Progenitor cell of endocrine pancreas (in vitro differentiated cells): ENCODE measurements around the gene NRXN3. TPM values are rescaled to one million over a fixed set of nuclear protein-coding genes. Genes with fewer than 3 reads are reported as not detected.

ENCODE experiments used
- DNase-seq: peaks from one replicate; pipeline ENCODE4 v3.0.0; 2021; ENCODE audit warnings: low spot score; ENCODE audit not compliant: unreplicated experiment
- H3K27ac Mint-ChIP-seq: 2 replicates; pipeline ENCODE4 v1.8.0; 2021; ENCODE audit warnings: mild to moderate bottlenecking, moderate library complexity, mixed read lengths
- H3K27me3 Mint-ChIP-seq: 2 replicates; pipeline ENCODE4 v1.8.0; 2021; ENCODE audit warnings: mixed read lengths
- H3K36me3 Mint-ChIP-seq: 2 replicates; pipeline ENCODE4 v1.8.0; 2022; ENCODE audit warnings: mixed read lengths; ENCODE audit not compliant: insufficient read depth
- H3K4me1 Mint-ChIP-seq: 2 replicates; pipeline ENCODE4 v1.8.0; 2021; ENCODE audit warnings: low read depth, mixed read lengths
- H3K4me3 Mint-ChIP-seq: 2 replicates; pipeline ENCODE4 v1.8.0; 2021; ENCODE audit warnings: low read depth, mild to moderate bottlenecking, moderate library complexity, mixed read lengths
- H3K9me3 Mint-ChIP-seq: 2 replicates; pipeline ENCODE4 v1.8.0; 2021; ENCODE audit warnings: low read depth, mixed read lengths
- total RNA-seq: library from RNA; stranded (reverse); gene quantifications from 2 replicates; pipeline ENCODE4 v1.2.1, GENCODE V29; 2021
- TF ChIP-seq, protein P1 (sequence below): fragments of 200-600 bp; sonication (generic); IDR thresholded peaks from one replicate; pipeline ENCODE4 v1.5.0; 2021; ENCODE audit warnings: antibody characterized with exemption, mild to moderate bottlenecking; ENCODE audit not compliant: unreplicated experiment

The NRXN3 gene
- total RNA-seq, 1 donor from 2014 or later: 22.1 TPM

DNA sequence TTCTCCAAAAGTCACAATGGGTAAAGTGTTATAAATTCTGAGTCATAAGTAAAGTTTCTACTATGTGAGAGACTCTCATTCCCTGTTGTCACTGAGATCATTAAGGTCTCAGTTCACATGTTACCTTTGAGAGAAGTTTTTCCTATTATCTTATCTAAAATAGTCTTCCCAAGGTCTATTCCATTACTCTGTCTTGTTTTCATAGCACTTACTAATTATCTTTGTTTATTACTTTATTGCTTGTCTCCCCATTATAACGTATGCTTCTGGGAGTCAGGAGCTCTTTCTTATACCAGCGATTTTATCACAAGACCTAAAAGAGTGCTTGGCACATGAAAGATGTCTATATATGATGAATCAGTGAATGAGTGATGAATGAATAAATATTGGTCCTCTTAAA lies 1039.2 kb downstream of the NRXN3 start:
- TF ChIP-seq, protein P1, sequence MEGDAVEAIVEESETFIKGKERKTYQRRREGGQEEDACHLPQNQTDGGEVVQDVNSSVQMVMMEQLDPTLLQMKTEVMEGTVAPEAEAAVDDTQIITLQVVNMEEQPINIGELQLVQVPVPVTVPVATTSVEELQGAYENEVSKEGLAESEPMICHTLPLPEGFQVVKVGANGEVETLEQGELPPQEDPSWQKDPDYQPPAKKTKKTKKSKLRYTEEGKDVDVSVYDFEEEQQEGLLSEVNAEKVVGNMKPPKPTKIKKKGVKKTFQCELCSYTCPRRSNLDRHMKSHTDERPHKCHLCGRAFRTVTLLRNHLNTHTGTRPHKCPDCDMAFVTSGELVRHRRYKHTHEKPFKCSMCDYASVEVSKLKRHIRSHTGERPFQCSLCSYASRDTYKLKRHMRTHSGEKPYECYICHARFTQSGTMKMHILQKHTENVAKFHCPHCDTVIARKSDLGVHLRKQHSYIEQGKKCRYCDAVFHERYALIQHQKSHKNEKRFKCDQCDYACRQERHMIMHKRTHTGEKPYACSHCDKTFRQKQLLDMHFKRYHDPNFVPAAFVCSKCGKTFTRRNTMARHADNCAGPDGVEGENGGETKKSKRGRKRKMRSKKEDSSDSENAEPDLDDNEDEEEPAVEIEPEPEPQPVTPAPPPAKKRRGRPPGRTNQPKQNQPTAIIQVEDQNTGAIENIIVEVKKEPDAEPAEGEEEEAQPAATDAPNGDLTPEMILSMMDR: no peak
- Mint-ChIP-seq H3K27me3 (no peaks in the 10 kb centered on the region), H3K4me3 (no peak overlapping the region), H3K27ac (no peak overlapping the region), H3K4me1 (no peaks in the 10 kb centered on the region), H3K36me3 (no peaks in the 10 kb centered on the region), H3K9me3 (no peaks in the 10 kb centered on the region)
- DNase-seq: no peak

DNA sequence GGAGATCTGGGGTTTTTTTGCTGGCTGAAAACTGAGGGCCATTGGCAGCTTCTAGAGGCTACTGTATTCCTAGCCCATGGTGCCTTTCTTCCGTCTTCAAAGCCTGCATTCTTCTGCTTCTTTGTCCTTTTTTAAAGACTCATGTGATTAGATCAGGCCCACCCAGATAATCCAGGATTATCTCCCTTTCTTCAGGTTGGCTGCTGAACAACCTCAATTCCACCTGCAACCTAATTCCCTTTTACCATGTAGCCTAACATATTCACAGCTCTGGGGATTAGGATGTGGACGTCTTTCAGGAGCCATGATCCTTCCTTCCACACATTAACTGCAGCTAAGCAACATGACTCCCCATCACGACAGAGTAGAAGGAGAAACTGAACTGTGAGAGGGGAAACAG lies 1055.6 kb downstream of the NRXN3 start:
- Mint-ChIP-seq H3K4me1 (peaks cover 4% of the 10 kb centered on the region), H3K27me3 (peaks cover 6% of the 10 kb centered on the region)
- no peak for DNase-seq

DNA sequence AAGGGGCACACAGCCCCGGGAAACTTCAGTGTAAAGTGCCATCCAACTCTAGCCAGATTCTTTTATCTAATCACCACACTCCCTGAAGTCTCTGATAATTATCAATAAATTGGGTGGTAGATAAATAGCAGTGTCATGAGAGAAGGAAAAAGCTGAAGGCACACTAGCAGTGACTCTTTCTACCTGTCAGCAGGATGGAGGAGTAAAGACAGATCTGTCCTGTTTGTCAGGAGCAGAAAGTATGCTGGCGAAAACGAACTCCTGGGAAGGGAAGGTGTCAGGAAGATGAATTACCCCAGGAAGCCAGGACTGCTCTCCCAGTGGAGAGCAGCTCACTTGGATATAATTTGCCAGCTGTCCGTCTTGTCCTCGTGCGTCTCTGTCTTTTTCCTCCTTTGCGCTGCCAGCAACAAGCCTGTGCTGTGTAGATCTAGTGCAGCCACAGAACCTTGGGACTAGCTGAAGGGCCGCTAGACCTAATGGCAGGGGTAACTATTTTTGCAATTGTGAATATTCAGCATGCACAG lies 1059.3 kb downstream of the NRXN3 start:
- Mint-ChIP-seq H3K36me3 (no peaks in the 10 kb centered on the region), H3K9me3 (peaks cover 3% of the 10 kb centered on the region), H3K27me3 (peaks cover 6% of the 10 kb centered on the region), H3K4me1 (peaks cover 4% of the 10 kb centered on the region), H3K4me3 (no peak overlapping the region), H3K27ac (no peak overlapping the region)
- DNase-seq: no peak
- TF ChIP-seq, protein P1: no peak

More for the DNA sequence above, 1055.6 kb downstream of the NRXN3 start:
- TF ChIP-seq, protein P1: no peak
- H3K27ac Mint-ChIP-seq: no peak overlapping the region
- H3K36me3 Mint-ChIP-seq: peaks cover 2% of the 10 kb centered on the region
- H3K4me3 Mint-ChIP-seq: no peak overlapping the region
- H3K9me3 Mint-ChIP-seq: peaks cover 9% of the 10 kb centered on the region

DNA sequence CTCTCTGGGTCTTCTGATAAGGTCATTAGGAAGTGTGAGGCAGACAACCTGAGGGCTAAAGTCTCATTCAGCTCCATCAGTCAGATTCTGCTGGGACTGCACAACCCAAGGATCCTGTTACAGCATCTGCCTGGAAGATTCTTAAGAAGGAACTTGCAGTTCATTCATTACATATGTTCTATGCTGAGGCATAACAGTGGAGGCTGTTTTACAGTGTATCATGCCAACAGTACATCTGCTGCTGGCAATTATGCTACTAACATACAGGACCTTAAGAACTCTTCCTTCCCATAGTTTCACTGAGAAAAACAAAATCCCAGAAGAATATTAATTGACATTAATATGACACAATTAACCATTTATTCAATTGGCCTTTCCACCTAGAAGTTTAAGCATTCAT lies 1072.5 kb downstream of the NRXN3 start:
- H3K27ac Mint-ChIP-seq: no peak overlapping the region
- H3K4me3 Mint-ChIP-seq: no peak overlapping the region
- no peaks in the 10 kb centered on the region for H3K36me3 Mint-ChIP-seq
- no peak for DNase-seq
- H3K27me3 Mint-ChIP-seq: no peaks in the 10 kb centered on the region
- TF ChIP-seq, protein P1: no peak
- peaks cover 5% of the 10 kb centered on the region for H3K9me3 Mint-ChIP-seq
- no peaks in the 10 kb centered on the region for H3K4me1 Mint-ChIP-seq

DNA sequence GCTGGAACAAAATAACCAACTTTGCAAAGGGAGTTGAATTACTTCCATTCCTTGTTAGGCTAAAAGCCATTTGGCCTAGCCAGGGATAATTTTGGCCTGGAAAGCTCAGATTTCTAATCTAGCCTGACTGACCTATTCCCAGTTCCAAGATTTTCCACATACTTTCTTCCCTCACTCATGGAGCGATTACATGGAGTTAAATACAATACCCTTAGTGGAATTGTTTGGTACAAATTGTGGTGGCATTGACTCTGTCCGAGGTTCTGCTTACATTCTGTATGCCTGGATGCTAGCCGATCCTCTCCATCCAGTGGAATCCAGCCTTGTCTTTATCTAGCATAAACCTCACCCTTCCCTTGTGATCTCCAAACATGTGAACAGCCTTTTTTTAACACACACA lies 1076.0 kb downstream of the NRXN3 start:
- no peak for DNase-seq
- H3K9me3 Mint-ChIP-seq: peaks cover 1% of the 10 kb centered on the region

More for the DNA sequence above, 1076.0 kb downstream of the NRXN3 start:
- H3K36me3 Mint-ChIP-seq: no peaks in the 10 kb centered on the region
- TF ChIP-seq, protein P1: no peak
- H3K4me1 Mint-ChIP-seq: no peaks in the 10 kb centered on the region
- no peak overlapping the region for H3K4me3 Mint-ChIP-seq
- H3K27me3 Mint-ChIP-seq: no peaks in the 10 kb centered on the region
- H3K27ac Mint-ChIP-seq: no peak overlapping the region
